GM18505 (cell line): Measurements from ENCODE around the gene PTPN11.
A peak's percentile ranks its signal among the peaks of the same experiment; 100 is the strongest.
"Not testable (repeated sequence)": the region's sequence is repeated elsewhere in the genome, so short reads cannot be mapped to it uniquely, and the experiment has no call there.

ENCODE experiments used
- ATAC-seq: cut with Tn5 transposase; IDR thresholded peaks from one replicate; pipeline ENCODE4 v1.9.1; 2021; ENCODE audit not compliant: unreplicated experiment
- POLR2A ChIP-seq: IDR thresholded peaks from 4 replicates; pipeline ENCODE4 v1.6.1; 2011; ENCODE audit warnings: borderline replicate concordance; ENCODE audit not compliant: insufficient read depth, insufficient read length; ENCODE audit errors: extremely low read depth

Gene PTPN11

GRCh38 chr12:112393328-112393727 is 25.4 kb upstream of the PTPN11 start:
- no peak for ATAC-seq
- no peak for TF ChIP-seq POLR2A

DNA sequence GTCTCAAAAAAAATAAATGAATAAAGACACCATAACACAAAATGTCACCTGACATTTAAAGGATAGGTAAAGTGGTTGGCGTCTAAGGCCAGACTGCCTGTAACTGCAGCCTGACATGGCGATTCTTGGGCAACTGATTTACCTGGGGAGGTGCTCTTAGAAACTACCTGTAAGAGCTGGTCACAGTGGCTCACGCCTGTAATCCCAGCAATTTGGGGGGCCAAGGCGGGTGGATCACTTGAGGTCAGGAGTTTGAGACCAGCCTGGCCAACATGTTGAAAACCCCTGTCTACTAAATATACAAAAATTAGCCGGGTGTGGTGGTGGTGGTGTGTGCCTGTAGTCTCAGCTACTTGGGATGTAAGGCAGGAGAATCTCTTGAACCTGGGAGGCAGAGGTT is 17.7 kb upstream of the PTPN11 start:
- no peak for TF ChIP-seq POLR2A
- ATAC-seq = no peak

GRCh38 chr12:112401903-112402498 is 16.7 kb upstream of the PTPN11 start:
- no peak for ATAC-seq
- TF ChIP-seq POLR2A = no peak

- no peak for ATAC-seq
- TF ChIP-seq POLR2A = peak; percentile 39
Measured at GRCh38 chr12:112406519-112407488, 11.9 kb upstream of the PTPN11 start.

DNA sequence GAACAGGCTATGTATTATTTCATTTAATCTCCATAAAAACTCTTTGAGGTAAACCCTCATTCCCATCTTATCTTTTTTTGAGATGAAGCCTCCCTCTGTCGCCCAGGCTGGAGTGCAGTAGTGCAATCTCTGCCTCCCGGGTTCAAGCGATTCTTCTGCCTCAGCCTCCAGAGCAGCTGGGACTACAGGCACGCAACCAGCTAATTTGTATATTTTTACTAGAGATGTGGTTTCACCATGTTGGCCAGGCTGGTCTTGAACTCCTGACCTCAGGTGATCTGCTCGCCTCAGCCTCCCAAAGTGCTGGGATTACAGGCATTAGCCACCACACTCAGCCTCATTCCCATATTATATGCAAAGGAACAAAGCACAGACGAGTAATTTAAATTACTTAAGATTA is 11.1 kb upstream of the PTPN11 start:
- ATAC-seq = not testable (repeated sequence)

DNA sequence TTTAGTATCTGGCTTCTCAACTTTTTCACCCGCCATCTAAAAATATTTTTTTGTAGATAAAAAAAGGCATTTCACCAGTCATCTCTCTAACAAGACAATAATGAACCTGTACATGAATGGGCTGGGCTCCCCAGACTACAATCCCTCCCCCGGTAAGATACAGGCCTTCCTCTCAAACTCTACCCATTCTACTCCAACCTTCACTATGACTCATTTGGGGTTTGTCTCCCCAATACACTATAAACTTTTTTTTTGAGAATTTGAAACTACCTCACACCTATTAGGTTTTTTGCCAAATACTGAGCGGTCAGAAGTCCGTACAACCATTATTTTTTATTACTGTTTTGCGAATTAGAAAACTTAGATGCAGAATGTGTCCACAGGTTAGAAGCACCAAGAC is 10.1 kb upstream of the PTPN11 start:
- peak; percentile 3 for ATAC-seq
- TF ChIP-seq POLR2A = no peak

- peak; percentile 83 for ATAC-seq
- TF ChIP-seq POLR2A = peak; percentile 99
Measured at GRCh38 chr12:112409064-112409905, 9.5 kb upstream of the PTPN11 start, which contains the start of gene RPL6. RPL6 (minus strand) TSS chr12:112409605; CDS start chr12:112408656, 949 bp downstream.

GRCh38 chr12:112409906-112410244 is 8.9 kb upstream of the PTPN11 start:
- no peak for TF ChIP-seq POLR2A
- no peak for ATAC-seq

DNA sequence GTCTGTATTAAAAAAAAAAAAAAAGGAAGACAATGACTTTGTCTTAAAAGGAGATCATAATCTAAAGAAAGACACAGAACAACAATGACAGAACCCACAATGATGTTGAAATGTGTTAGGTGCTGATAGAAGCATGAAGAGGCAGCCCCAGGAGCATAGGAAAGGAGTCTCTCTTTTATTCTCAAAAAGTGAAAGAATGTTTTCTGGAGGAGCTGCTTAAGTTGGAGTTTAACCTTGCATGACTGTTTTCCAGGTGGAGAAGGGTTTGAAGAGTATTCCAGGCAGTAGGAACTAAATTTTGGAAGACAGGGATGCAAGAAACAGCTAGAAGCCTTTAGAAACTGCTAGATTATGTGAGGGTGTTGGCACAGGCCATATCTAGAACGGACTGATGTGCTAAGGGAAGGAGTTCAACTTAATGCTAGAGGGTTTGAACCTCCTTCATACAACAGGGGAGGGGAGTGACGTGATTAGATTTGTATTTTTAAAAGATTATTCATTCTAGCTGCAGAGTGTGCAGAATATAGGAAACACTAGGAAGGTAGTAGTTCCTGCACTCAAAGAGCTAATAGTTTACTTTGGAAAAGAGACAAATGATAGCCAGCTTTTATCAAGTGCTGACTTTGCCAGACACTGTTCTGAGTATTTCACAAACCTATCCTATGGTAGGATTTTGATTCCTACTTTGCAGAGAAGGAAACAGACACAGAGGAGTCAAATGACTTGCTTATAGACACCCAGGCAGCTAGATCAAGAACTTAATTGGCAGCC is 4.7 kb upstream of the PTPN11 start:
- no peak for TF ChIP-seq POLR2A
- ATAC-seq = no peak

GRCh38 chr12:112415457-112415856 is 3.3 kb upstream of the PTPN11 start:
- not testable (repeated sequence) for ATAC-seq

DNA sequence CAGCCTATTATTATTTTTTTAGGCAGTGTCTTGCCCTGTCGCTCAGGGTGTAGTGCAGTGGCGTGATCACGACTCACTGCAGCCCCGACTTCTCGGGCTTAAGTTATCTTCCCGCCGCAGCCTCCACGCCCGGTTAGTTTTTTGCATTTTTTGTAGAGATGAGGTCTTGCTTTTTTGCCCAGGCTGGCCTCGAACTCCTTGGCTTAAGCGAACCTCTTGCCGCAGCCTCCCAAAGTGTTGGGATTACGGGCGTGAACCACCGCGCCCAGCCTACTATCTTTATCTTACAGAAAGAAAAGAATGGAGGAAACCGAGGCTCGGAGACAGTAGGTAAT is 507 bp upstream of the PTPN11 start:
- TF ChIP-seq POLR2A = no peak
- no peak for ATAC-seq

DNA sequence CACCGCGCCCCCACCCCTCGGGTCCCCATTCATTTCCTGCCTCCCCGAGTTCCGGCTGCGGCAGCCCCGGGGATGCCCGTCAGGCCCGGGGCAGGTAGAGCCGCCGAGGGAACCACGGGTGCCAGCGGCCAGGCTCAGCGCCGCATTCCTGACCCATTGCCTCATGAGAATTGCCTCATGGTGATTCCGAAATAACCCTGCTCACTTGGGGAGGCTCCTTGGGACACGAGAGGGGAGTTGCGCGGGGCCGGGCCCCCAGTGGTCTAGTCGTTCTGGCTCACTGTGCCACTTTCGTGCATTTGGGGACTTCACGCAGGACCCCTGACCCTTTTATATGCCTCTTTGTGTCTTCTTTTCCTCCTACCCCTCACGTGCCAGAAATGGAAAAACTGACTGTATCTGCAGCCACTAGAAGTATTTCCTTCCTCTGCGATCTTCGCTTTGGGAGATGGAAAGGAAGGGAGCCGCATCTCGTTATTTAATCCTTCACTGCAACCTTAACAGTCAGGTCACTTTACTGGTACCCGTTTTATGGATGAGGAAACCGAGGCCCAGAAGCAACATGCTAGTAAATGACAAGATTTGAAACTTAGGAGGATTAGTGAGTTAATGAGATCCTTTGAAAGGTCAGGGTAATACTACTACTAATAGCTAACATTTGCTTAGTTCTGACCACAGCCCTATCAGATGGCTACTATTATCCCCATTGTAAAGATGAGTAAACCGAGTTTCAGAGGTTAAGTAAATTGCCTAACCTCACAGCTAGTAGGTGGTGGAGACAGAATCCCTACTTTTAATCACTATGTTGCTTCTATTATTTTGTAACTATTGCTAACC is 768 bp downstream of the PTPN11 start:
- ATAC-seq = peak; percentile 52
- no peak for TF ChIP-seq POLR2A
